ENCODE results near the gene RNF180. TPM values are rescaled to one million over a fixed set of nuclear protein-coding genes. Genes with fewer than 3 reads are reported as not detected.
A peak's percentile ranks its signal among the peaks of the same experiment; 100 is the strongest.

RNF180 gene
- total RNA-seq (10 to 100 TPM in 1 of 2 donors, 1 to 10 TPM in 1; 1.2 to 13.7 TPM), polyA plus RNA-seq (1 to 10 TPM; 1.1 to 4.2 TPM)

DNA sequence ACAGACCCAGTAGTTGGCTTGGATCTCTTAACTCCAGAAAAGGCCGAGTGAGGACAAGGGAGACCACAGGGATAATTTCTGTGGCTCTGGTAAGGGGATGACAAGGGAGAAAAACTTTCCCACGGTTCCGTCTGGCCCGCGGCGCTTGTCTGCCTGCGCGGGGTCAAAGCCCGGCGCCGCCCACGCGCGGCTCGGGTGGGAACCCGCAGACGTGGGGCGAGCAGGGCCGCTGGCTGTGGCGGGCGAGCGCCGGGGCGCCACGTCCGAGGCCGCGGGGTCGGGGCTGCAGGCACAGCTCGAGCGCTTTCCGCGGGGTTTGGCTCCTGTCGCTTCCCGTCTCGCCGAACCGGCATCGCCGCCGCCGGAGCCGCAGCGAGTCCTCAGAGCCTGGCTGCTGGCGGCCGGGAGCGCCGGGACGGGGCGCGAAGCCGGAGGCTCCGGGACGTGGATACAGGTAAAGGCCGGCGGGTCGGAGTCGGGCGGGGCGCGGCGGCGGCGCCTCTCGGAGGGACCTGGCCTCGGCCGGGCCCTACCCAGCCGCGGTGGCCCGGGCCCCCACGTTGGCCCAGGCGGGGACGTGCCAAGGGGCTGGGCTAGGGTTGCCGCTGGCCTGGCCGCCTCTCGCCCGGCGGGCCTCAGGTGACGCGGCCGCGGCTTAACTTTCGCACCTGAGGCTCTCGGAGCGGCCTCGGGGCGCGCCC, at the start of gene RNF180:
TSS of gene RNF180 (plus strand) at position 344 of the 701 bp plus-strand sequence. CDS start 34,965 bp downstream, outside the sequence.
- H3K27me3 ChIP-seq (ENCODE audit: control insufficient read depth in 4 of 4, insufficient read depth in 4 of 4, low read length in 3 of 4), result no peaks in the 10 kb centered on the region
- peak within 1 kb of the TSS; percentile 83 to 94 (median 88) for H3K4me3 ChIP-seq (ENCODE audit: low read depth in 1 of 3, low read length in 3 of 3)
- WGBS, result under 1% methylated on average over 88 of the region's 88 CpGs
- H3K9ac ChIP-seq (ENCODE audit: low read depth in 1 of 2, low read length in 2 of 2), result peak within 1 kb of the TSS; percentile 68 to 82
- no peaks in the 10 kb centered on the region for H3K9me3 ChIP-seq (ENCODE audit: control insufficient read depth in 4 of 4, low read length in 3 of 4)
- peaks cover 0 to 33% (median 19%) of the 10 kb centered on the region in 4 donors for H3K4me1 ChIP-seq (ENCODE audit: control insufficient read depth in 4 of 4, insufficient read depth in 4 of 4, low read length in 3 of 4)
- peak; percentile 41 for DNase-seq (ENCODE audit: low spot score)
- H3K36me3 ChIP-seq (ENCODE audit: control insufficient read depth in 4 of 4, insufficient read depth in 3 of 4, low read depth in 1 of 4, low read length in 3 of 4), result no peaks in the 10 kb centered on the region
- H3K27ac ChIP-seq (ENCODE audit: low read depth in 1 of 2, low read length in 2 of 2), result peak within 1 kb of the TSS; percentile 61 to 82
- TF ChIP-seq RXRA (IDR thresholded peaks at IDR 0.05) (no peak), EGR1 (IDR thresholded peaks at IDR 0.05; ENCODE audit: low read depth in 2 of 2) (peak; percentile 43 to 76)

DNA sequence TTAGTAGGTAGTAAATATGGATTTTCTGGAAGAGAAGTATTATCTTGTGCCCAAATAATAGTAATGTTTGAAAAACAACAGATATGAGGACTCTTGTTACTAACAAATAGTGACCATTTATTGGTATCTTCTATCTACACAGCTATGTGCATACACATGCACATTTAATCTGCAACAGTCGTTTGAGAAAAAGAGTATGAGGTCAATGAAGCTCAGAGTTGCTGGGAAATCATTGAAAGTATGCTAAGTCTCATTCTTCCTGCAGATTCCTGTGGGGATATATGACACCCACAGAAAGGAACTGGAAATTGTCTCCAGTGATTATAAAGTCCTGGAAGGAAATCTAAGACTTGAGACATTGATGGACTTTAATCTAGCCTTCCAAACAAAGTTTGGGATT, 40.1 kb upstream of the RNF180 start:
- H3K27me3 ChIP-seq (ENCODE audit: control insufficient read depth in 4 of 4, insufficient read depth in 4 of 4, low read length in 3 of 4), result no peaks in the 10 kb centered on the region
- no peak overlapping the region for H3K27ac ChIP-seq (ENCODE audit: low read depth in 1 of 2, low read length in 2 of 2)
- H3K9ac ChIP-seq (ENCODE audit: low read depth in 1 of 2, low read length in 2 of 2), result no peak overlapping the region
- DNase-seq (ENCODE audit: low spot score), result no peak
- 22% methylated on average over 1 of the region's 1 CpG for WGBS
- no peaks in the 10 kb centered on the region for H3K9me3 ChIP-seq (ENCODE audit: control insufficient read depth in 4 of 4, low read length in 3 of 4)
- H3K36me3 ChIP-seq (ENCODE audit: control insufficient read depth in 4 of 4, insufficient read depth in 3 of 4, low read depth in 1 of 4, low read length in 3 of 4), result no peaks in the 10 kb centered on the region
- H3K4me1 ChIP-seq (ENCODE audit: control insufficient read depth in 4 of 4, insufficient read depth in 4 of 4, low read length in 3 of 4), result no peaks in the 10 kb centered on the region
- TF ChIP-seq, protein P1, sequence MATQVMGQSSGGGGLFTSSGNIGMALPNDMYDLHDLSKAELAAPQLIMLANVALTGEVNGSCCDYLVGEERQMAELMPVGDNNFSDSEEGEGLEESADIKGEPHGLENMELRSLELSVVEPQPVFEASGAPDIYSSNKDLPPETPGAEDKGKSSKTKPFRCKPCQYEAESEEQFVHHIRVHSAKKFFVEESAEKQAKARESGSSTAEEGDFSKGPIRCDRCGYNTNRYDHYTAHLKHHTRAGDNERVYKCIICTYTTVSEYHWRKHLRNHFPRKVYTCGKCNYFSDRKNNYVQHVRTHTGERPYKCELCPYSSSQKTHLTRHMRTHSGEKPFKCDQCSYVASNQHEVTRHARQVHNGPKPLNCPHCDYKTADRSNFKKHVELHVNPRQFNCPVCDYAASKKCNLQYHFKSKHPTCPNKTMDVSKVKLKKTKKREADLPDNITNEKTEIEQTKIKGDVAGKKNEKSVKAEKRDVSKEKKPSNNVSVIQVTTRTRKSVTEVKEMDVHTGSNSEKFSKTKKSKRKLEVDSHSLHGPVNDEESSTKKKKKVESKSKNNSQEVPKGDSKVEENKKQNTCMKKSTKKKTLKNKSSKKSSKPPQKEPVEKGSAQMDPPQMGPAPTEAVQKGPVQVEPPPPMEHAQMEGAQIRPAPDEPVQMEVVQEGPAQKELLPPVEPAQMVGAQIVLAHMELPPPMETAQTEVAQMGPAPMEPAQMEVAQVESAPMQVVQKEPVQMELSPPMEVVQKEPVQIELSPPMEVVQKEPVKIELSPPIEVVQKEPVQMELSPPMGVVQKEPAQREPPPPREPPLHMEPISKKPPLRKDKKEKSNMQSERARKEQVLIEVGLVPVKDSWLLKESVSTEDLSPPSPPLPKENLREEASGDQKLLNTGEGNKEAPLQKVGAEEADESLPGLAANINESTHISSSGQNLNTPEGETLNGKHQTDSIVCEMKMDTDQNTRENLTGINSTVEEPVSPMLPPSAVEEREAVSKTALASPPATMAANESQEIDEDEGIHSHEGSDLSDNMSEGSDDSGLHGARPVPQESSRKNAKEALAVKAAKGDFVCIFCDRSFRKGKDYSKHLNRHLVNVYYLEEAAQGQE (IDR thresholded peaks at IDR 0.05), result no peak
- TF ChIP-seq, protein P2, sequence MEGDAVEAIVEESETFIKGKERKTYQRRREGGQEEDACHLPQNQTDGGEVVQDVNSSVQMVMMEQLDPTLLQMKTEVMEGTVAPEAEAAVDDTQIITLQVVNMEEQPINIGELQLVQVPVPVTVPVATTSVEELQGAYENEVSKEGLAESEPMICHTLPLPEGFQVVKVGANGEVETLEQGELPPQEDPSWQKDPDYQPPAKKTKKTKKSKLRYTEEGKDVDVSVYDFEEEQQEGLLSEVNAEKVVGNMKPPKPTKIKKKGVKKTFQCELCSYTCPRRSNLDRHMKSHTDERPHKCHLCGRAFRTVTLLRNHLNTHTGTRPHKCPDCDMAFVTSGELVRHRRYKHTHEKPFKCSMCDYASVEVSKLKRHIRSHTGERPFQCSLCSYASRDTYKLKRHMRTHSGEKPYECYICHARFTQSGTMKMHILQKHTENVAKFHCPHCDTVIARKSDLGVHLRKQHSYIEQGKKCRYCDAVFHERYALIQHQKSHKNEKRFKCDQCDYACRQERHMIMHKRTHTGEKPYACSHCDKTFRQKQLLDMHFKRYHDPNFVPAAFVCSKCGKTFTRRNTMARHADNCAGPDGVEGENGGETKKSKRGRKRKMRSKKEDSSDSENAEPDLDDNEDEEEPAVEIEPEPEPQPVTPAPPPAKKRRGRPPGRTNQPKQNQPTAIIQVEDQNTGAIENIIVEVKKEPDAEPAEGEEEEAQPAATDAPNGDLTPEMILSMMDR (IDR thresholded peaks at IDR 0.05; ENCODE audit: low read depth, low read length, missing input control), result no peak
- TF ChIP-seq, protein P3, sequence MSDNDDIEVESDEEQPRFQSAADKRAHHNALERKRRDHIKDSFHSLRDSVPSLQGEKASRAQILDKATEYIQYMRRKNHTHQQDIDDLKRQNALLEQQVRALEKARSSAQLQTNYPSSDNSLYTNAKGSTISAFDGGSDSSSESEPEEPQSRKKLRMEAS (IDR thresholded peaks at IDR 0.05), result no peak
- TF ChIP-seq, protein P4, sequence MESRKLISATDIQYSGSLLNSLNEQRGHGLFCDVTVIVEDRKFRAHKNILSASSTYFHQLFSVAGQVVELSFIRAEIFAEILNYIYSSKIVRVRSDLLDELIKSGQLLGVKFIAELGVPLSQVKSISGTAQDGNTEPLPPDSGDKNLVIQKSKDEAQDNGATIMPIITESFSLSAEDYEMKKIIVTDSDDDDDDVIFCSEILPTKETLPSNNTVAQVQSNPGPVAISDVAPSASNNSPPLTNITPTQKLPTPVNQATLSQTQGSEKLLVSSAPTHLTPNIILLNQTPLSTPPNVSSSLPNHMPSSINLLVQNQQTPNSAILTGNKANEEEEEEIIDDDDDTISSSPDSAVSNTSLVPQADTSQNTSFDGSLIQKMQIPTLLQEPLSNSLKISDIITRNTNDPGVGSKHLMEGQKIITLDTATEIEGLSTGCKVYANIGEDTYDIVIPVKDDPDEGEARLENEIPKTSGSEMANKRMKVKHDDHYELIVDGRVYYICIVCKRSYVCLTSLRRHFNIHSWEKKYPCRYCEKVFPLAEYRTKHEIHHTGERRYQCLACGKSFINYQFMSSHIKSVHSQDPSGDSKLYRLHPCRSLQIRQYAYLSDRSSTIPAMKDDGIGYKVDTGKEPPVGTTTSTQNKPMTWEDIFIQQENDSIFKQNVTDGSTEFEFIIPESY (IDR thresholded peaks at IDR 0.05), result no peak
- TF ChIP-seq GABPA (IDR thresholded peaks at IDR 0.05 in 1 of 2, conservative IDR thresholded peaks at IDR 0.05 in 1 of 2), result no peak
- no peak for TF ChIP-seq NR2F2 (IDR thresholded peaks at IDR 0.05)
- no peak for TF ChIP-seq FOXA1 (IDR thresholded peaks at IDR 0.05)
- no peak for TF ChIP-seq HNF4G (IDR thresholded peaks at IDR 0.05)
- no peak for TF ChIP-seq RAD21 (IDR thresholded peaks at IDR 0.05)
- TF ChIP-seq YY1 (IDR thresholded peaks at IDR 0.05), result no peak
- no peak overlapping the region for H3K4me3 ChIP-seq (ENCODE audit: low read depth in 1 of 3, low read length in 3 of 3)

Measured in liver (tissue), 9 donors.